WTC11 (cell line): ENCODE results near the gene NEURL1. TPM values are rescaled to one million over a fixed set of nuclear protein-coding genes. Genes with fewer than 3 reads are reported as not detected.

Experiments
- ATAC-seq: fragments of 200-7000 bp; cut with Tn5 transposase; 2 replicates; pipeline ENCODE4 v1.10.0; 2021; ENCODE audit warnings: mild to moderate bottlenecking, moderate library complexity
- CTCF ChIA-PET: fragments of 300-600 bp; sonication (Branson Sonifier 250); formaldehyde crosslinking; loops from one replicate; lab custom pipeline; 2021; ENCODE audit warnings: antibody characterized with exemption; lab: Charles Lee
- POLR2A ChIA-PET: fragments of 350-600 bp; sonication (Branson Sonifier 250); formaldehyde crosslinking; loops from one replicate; lab custom pipeline; 2021; ENCODE audit warnings: antibody characterized with exemption; lab: Charles Lee
- DNase-seq: peaks from one replicate; pipeline ENCODE4 v3.0.0; 2021; ENCODE audit warnings: low spot score
- H3K27ac Mint-ChIP-seq: 2 replicates; pipeline ENCODE4 v1.8.0; 2021; ENCODE audit warnings: mixed read lengths
- H3K27me3 Mint-ChIP-seq: 2 replicates; pipeline ENCODE4 v1.8.0; 2021; ENCODE audit warnings: low read depth, mild to moderate bottlenecking, moderate library complexity, mixed read lengths
- H3K36me3 Mint-ChIP-seq: 2 replicates; pipeline ENCODE4 v1.8.0; 2021; ENCODE audit warnings: mixed read lengths
- H3K4me1 Mint-ChIP-seq: 2 replicates; pipeline ENCODE4 v1.8.0; 2022; ENCODE audit warnings: mixed read lengths
- H3K4me3 Mint-ChIP-seq: 2 replicates; pipeline ENCODE4 v1.8.0; 2021; ENCODE audit warnings: mild to moderate bottlenecking, moderate library complexity, mixed read lengths
- H3K9me3 Mint-ChIP-seq: 2 replicates; pipeline ENCODE4 v1.8.0; 2021; ENCODE audit warnings: mixed read lengths
- ELF4 ChIP-seq: sonication (generic); formaldehyde crosslinking; IDR thresholded peaks from 2 replicates; pipeline ENCODE4 v1.8.1; 2022; ENCODE audit warnings: low read depth, mild to moderate bottlenecking, moderate library complexity, missing genetic modification reagents
- FOXK1 ChIP-seq: sonication (generic); formaldehyde crosslinking; IDR thresholded peaks from 2 replicates; pipeline ENCODE4 v1.8.0; 2022; ENCODE audit warnings: mild to moderate bottlenecking, moderate library complexity, missing genetic modification reagents
- FOXP1 ChIP-seq: sonication (generic); formaldehyde crosslinking; IDR thresholded peaks from 2 replicates; pipeline ENCODE4 v1.8.0; 2022; ENCODE audit warnings: missing genetic modification reagents, mild to moderate bottlenecking, moderate library complexity, borderline replicate concordance
- SMAD3 ChIP-seq: sonication (generic); formaldehyde crosslinking; IDR thresholded peaks from 2 replicates; pipeline ENCODE4 v1.8.0; 2022; ENCODE audit warnings: missing genetic modification reagents, mild to moderate bottlenecking, borderline replicate concordance
- SMAD4 ChIP-seq: sonication (generic); formaldehyde crosslinking; IDR thresholded peaks from 2 replicates; pipeline ENCODE4 v1.8.0; 2022; ENCODE audit warnings: mild to moderate bottlenecking, missing genetic modification reagents
- SOX15 ChIP-seq: fragments of 250-450 bp; sonication (Bioruptor Pico); IDR thresholded peaks from 2 replicates; pipeline ENCODE4 v1.9.0; 2021; ENCODE audit warnings: mild to moderate bottlenecking
- TEAD1 ChIP-seq: sonication (generic); formaldehyde crosslinking; IDR thresholded peaks from 2 replicates; pipeline ENCODE4 v1.8.0; 2022; ENCODE audit warnings: mild to moderate bottlenecking, missing genetic modification reagents
- TP53 ChIP-seq: sonication (generic); formaldehyde crosslinking; IDR thresholded peaks from 2 replicates; pipeline ENCODE4 v1.8.1; 2023; ENCODE audit warnings: mild to moderate bottlenecking, missing genetic modification reagents
- ZBTB21 ChIP-seq: sonication (generic); formaldehyde crosslinking; IDR thresholded peaks from 2 replicates; pipeline ENCODE4 v1.8.1; 2023; ENCODE audit warnings: mild to moderate bottlenecking, missing genetic modification reagents, borderline replicate concordance
- ZNF263 ChIP-seq: sonication (generic); formaldehyde crosslinking; IDR thresholded peaks from 2 replicates; pipeline ENCODE4 v1.8.1; 2022; ENCODE audit warnings: low read depth, mild to moderate bottlenecking, moderate library complexity, missing genetic modification reagents
- ZNF423 ChIP-seq: fragments of 250-450 bp; sonication (Bioruptor Pico); IDR thresholded peaks from 2 replicates; pipeline ENCODE4 v2.1.2; 2022; ENCODE audit warnings: mild to moderate bottlenecking, moderate library complexity
- ZNF671 ChIP-seq: fragments of 250-450 bp; sonication (Bioruptor Pico); IDR thresholded peaks from 2 replicates; pipeline ENCODE4 v1.8.0; 2021; ENCODE audit warnings: mild to moderate bottlenecking
- total RNA-seq: library from RNA; stranded (reverse); gene quantifications from 3 replicates; pipeline ENCODE4 v1.2.3, GENCODE V29; 2021
- TF ChIP-seq, protein P1 (sequence below): fragments of 250-450 bp; sonication (Bioruptor Pico); IDR thresholded peaks from 2 replicates; pipeline ENCODE4 v1.9.0; 2021; ENCODE audit warnings: mild to moderate bottlenecking
- TF ChIP-seq, protein P2 (sequence below): sonication (generic); formaldehyde crosslinking; IDR thresholded peaks from 2 replicates; pipeline ENCODE4 v1.8.1; 2022; ENCODE audit warnings: missing genetic modification reagents, borderline replicate concordance
- TF ChIP-seq, protein P3 (sequence below): sonication (generic); formaldehyde crosslinking; IDR thresholded peaks from 2 replicates; pipeline ENCODE4 v1.8.0; 2022; ENCODE audit warnings: mild to moderate bottlenecking, missing genetic modification reagents
- TF ChIP-seq, protein P4 (sequence below): sonication (generic); formaldehyde crosslinking; IDR thresholded peaks from 2 replicates; pipeline ENCODE4 v1.8.0; 2022; ENCODE audit warnings: mild to moderate bottlenecking, missing genetic modification reagents
- TF ChIP-seq, protein P5 (sequence below): sonication (generic); formaldehyde crosslinking; IDR thresholded peaks from 2 replicates; pipeline ENCODE4 v1.8.1; 2023; ENCODE audit warnings: mild to moderate bottlenecking, missing genetic modification reagents, moderate library complexity

Gene NEURL1
- total RNA-seq, 1 experiment from 2014 or later = 1.2 TPM

DNA sequence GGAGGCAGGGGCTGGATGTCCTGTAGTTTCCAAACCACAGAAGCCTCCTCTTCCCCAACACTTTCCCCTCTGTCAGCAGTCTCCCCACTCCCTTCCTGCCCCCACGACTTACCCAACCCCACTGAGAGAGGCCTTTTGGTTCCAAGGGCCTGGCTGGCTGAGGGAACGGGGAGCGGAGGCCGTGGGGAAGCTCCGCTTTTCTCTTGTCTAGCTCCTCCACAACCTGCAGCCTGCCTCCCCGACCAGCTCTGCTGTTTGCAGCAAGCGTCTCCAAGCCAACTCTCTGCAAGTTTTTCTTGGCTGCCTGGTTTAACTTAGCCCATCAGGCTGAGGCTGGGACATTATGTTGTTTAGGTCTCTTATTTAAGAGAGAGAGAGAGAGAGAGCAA is 126.8 kb downstream of the NEURL1 start:
- Mint-ChIP-seq H3K9me3 (no peaks in the 10 kb centered on the region), H3K36me3 (no peaks in the 10 kb centered on the region), H3K27ac (peak overlapping the region; percentile 55), H3K4me3 (no peak overlapping the region), H3K4me1 (peaks cover 2% of the 10 kb centered on the region), H3K27me3 (no peaks in the 10 kb centered on the region)
- POLR2A ChIA-PET = no interaction called here
- DNase-seq (no peak), ATAC-seq (no peak)
- TF ChIP-seq, protein P1, sequence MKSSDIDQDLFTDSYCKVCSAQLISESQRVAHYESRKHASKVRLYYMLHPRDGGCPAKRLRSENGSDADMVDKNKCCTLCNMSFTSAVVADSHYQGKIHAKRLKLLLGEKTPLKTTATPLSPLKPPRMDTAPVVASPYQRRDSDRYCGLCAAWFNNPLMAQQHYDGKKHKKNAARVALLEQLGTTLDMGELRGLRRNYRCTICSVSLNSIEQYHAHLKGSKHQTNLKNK (CRISPR knock-in tag) = no peak
- TF ChIP-seq ELF4 (CRISPR knock-in tag) = no peak
- TF ChIP-seq, protein P2, sequence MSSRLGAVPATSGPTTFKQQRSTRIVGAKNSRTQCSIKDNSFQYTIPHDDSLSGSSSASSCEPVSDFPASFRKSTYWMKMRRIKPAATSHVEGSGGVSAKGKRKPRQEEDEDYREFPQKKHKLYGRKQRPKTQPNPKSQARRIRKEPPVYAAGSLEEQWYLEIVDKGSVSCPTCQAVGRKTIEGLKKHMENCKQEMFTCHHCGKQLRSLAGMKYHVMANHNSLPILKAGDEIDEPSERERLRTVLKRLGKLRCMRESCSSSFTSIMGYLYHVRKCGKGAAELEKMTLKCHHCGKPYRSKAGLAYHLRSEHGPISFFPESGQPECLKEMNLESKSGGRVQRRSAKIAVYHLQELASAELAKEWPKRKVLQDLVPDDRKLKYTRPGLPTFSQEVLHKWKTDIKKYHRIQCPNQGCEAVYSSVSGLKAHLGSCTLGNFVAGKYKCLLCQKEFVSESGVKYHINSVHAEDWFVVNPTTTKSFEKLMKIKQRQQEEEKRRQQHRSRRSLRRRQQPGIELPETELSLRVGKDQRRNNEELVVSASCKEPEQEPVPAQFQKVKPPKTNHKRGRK (CRISPR knock-in tag) = no peak
- TF ChIP-seq TEAD1 (CRISPR knock-in tag) = no peak
- no peak for TF ChIP-seq TP53 (CRISPR knock-in tag)
- no peak for TF ChIP-seq ZNF671 (CRISPR knock-in tag)
- TF ChIP-seq FOXP1 (CRISPR knock-in tag) = no peak
- TF ChIP-seq, protein P3, sequence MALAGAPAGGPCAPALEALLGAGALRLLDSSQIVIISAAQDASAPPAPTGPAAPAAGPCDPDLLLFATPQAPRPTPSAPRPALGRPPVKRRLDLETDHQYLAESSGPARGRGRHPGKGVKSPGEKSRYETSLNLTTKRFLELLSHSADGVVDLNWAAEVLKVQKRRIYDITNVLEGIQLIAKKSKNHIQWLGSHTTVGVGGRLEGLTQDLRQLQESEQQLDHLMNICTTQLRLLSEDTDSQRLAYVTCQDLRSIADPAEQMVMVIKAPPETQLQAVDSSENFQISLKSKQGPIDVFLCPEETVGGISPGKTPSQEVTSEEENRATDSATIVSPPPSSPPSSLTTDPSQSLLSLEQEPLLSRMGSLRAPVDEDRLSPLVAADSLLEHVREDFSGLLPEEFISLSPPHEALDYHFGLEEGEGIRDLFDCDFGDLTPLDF (CRISPR knock-in tag) = no peak
- TF ChIP-seq ZNF423 (CRISPR knock-in tag) = no peak
- TF ChIP-seq, protein P4, sequence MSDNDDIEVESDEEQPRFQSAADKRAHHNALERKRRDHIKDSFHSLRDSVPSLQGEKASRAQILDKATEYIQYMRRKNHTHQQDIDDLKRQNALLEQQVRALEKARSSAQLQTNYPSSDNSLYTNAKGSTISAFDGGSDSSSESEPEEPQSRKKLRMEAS (CRISPR knock-in tag) = no peak
- TF ChIP-seq SOX15 (CRISPR knock-in tag) = no peak
- CTCF ChIA-PET = interaction anchor here (1.2 to 2.4 kb wide), 4 partner anchors 14 to 92 kb away, joined by 3 to 15 read pairs (median 7); no protein-coding TSS in a partner anchor

DNA sequence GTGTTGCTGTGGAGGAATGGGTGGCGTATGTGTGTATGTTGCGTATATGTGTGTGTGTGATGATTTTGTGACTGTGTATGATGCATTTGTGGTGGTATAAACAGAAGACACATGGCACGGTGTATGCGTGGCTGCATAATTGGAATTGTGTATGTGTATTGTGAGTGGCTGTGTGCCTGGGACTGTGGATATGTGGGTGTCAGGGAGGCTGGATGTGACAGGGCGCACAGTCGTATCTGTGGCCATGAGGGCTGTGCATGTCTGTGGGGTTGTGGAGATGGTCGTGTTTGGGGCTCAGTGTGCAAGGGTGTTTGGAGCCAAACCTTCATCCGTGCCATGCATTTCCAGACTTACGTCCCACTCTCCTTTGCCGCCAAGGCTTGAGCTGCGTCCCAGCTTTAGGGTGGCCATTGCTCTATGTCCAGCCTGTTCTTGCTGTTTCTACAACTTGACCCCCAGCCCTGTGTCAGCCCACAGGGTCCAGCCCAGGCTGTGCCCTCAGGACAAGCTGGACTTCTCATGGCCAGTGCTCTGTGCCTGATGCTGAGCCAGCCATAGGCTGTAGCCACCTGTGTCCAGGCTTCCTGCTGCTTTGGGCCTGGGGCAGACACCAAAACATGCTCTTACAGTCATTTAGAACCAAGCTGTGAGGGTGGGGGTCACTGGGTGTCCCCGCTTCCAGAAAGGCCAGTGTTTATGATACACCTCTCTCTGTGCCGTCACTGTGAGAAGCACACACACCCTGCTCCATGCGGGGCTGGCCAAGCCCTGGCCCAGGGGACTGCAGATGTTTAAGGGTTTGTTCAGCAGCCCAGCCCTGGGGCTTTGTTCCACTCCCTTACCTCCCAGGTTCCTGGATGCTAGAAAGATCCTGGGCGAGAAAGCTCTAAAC is 127.6 kb downstream of the NEURL1 start:
- CTCF ChIA-PET = interaction anchor here (1.4 to 2.4 kb wide), 2 partner anchors 15 to 65 kb away, joined by 10 to 15 read pairs; no protein-coding TSS in a partner anchor
- POLR2A ChIA-PET = no interaction called here
- no peak overlapping the region for H3K4me3 Mint-ChIP-seq
- H3K27ac Mint-ChIP-seq = peak overlapping the region; percentile 55
- 0 out of 2 replicates have a peak, but pooled peaks cover 5% of the 10 kb centered on the region for H3K36me3 Mint-ChIP-seq
- H3K27me3 Mint-ChIP-seq = no peaks in the 10 kb centered on the region
- DNase-seq (no peak), ATAC-seq (no peak)
- no peaks in the 10 kb centered on the region for H3K9me3 Mint-ChIP-seq
- TF ChIP-seq, protein P5, sequence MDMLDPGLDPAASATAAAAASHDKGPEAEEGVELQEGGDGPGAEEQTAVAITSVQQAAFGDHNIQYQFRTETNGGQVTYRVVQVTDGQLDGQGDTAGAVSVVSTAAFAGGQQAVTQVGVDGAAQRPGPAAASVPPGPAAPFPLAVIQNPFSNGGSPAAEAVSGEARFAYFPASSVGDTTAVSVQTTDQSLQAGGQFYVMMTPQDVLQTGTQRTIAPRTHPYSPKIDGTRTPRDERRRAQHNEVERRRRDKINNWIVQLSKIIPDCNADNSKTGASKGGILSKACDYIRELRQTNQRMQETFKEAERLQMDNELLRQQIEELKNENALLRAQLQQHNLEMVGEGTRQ (CRISPR knock-in tag) = no peak
- no peak for TF ChIP-seq ZNF263 (CRISPR knock-in tag)
- no peak for TF ChIP-seq ZBTB21 (CRISPR knock-in tag)
- TF ChIP-seq, all 79 proteins: peak for 0
- no peaks in the 10 kb centered on the region for H3K4me1 Mint-ChIP-seq

DNA sequence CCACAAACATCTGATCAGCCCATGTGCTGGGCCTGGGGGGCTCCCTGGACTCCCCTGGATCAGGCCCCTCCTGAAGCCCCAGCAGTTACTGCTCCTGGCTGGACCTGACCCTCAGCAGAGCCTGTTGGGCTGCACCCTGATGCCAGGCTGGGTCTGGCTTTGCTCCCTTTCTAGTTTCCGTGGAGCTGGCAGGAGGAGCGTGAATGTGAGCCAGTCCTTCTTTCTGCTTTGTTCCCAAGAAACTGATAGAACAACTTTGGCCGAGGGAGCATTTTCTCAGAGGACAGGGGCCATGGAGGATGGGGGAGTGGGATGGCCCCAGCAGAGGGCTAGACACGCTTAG is 128.2 kb downstream of the NEURL1 start:
- H3K27ac Mint-ChIP-seq = no peak overlapping the region
- POLR2A ChIA-PET = no interaction called here
- DNase-seq (no peak), ATAC-seq (no peak)
- no peaks in the 10 kb centered on the region for H3K4me1 Mint-ChIP-seq
- no peak overlapping the region for H3K4me3 Mint-ChIP-seq
- H3K36me3 Mint-ChIP-seq = 0 out of 2 replicates have a peak, but pooled peaks cover 5% of the 10 kb centered on the region
- CTCF ChIA-PET = interaction anchor here (1.5 to 2.4 kb wide), 2 partner anchors 16 to 74 kb away, joined by 8 to 10 read pairs; no protein-coding TSS in a partner anchor
- H3K9me3 Mint-ChIP-seq = no peaks in the 10 kb centered on the region
- no peak for TF ChIP-seq SMAD4 (CRISPR knock-in tag)
- no peak for TF ChIP-seq FOXK1 (CRISPR knock-in tag)
- no peak for TF ChIP-seq SMAD3 (CRISPR knock-in tag)
- TF ChIP-seq, all 79 proteins: peak for 0
- H3K27me3 Mint-ChIP-seq = no peaks in the 10 kb centered on the region
